ENCODE measurements around the gene MAP4K1.

The MAP4K1 gene

DNA sequence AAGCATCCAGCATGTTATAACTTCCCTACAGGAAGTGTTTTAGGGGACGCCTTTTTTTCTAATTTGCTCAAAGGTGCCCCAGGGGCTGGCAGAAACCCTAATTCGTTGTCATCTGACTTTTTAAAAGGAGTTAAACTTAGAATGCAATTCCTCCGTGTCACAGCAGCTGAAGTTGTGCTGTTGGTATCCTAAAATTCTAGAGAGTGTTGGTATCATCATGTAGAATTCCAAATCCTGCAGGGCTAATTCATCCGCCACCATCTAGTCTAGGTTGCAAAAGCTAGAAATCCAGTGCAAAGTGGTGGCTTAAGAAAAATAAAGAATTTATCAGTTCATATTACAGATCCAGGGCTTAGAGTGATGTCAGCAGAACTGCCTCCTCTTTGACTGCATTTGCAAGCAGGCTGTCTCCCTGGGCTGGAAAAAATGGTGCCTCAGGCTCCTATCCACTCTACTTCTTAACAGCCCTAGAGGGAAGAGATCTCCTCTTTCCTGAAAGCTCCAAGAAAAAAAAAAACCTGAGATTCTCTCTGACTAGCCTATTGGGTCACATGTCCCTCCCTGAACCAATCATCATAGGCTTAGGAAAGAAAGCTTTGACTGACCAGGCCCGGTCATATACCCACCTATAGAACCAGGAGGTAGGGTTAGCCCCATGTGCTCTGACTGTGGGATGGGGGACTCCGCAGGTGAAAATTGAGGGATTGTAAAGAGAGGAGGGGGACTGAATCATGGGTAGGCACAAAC lies 73.0 kb downstream of the MAP4K1 start:
- DNase-seq (ENCODE audit: low read depth): no peak

DNA sequence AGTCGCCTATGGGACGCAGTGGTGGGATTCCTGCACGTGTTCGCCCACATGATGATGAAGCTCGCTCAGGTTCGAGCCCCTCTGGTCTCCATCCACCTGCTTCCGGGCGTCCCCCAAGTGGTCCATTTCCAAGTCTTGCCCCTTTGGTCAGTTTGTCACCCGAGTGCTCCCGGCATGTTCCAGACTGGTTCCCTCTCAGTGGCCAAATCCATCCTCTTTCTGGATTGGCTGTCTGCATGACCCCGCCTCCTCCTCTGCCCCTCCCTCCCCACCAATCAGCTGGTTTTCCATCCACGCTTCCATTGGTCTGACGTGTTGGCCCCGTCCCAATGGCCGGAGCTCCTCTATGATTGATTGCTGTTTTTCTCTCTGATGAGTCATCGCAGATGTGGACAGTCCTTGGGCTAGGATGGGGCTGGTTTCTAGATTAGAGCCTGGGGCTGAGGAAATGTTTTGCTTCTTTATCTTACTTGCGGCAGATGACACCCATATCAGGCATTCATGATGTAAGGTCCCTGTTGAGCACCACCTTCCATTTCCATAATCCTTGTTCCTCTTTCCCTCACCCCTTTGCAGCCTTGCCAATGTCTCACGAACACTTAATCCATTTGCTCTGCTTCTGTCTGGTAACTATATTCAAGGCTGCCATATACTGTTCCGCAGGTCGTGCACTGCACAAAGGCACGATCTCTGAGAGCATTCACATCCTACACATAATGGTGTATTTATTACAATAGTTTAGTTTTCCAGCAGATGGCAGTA lies 73.8 kb downstream of the MAP4K1 start:
- DNase-seq (ENCODE audit: low read depth): no peak

DNA sequence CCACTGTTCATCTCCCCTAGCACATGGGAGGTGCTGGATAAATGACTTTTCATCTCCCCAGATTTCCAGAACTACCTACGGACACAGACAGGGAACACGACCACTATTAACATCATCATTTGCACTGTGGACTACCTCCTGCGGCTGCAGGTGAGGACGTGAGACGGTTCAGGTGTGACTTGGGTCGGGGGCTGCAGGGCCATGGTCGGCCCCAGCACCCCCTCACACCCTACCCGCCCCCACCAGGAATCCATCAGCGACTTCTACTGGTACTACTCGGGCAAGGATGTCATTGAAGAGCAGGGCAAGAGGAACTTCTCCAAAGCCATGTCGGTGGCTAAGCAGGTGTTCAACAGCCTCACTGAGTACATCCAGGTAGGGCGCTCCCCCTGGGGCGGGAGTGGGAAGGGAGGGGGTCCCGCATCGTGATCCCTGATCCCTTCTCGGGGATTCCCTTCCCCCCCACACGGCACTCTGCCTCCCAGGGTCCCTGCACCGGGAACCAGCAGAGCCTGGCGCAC lies 74.4 kb downstream of the MAP4K1 start:
- no peak for DNase-seq (ENCODE audit: low read depth)

DNA sequence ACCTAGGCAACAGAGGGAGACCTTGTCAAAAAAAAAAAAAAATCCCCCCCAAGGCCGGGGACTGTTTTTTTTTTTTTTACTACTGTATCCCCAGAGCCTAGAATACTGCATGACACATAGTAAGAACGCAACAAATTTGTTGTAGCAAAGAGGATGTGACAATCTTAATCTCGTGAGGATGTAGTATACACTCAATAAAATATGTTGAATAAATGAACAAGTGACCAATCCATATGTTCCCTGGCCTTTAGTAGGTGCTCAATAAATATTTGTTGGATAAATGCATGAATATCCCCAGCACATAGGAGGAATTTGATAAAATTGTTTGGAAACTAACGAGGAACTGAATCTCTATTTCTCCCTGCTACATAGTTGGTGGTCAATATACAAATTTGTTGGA lies 75.7 kb downstream of the MAP4K1 start:
- no peak for DNase-seq (ENCODE audit: low read depth)

DNA sequence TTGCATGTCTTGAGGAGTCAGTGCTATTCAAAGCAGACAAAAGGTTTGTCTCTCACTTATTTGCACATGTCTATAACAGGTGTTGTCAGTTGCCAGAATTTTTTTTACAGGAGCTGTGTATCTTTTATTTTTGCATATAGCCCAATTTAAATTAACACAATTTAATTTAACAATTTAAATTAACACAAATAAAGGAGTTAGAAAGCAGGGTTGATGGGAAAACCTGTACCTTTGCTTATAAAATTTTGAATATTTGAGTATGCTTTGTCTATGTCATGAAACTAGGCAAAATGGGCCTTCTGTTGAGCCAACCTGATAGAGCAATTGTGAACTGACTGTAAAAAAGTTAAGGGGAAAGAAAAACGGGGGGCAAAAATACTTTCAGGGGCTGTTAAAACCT lies 78.0 kb downstream of the MAP4K1 start:
- no peak for DNase-seq (ENCODE audit: low read depth)

DNA sequence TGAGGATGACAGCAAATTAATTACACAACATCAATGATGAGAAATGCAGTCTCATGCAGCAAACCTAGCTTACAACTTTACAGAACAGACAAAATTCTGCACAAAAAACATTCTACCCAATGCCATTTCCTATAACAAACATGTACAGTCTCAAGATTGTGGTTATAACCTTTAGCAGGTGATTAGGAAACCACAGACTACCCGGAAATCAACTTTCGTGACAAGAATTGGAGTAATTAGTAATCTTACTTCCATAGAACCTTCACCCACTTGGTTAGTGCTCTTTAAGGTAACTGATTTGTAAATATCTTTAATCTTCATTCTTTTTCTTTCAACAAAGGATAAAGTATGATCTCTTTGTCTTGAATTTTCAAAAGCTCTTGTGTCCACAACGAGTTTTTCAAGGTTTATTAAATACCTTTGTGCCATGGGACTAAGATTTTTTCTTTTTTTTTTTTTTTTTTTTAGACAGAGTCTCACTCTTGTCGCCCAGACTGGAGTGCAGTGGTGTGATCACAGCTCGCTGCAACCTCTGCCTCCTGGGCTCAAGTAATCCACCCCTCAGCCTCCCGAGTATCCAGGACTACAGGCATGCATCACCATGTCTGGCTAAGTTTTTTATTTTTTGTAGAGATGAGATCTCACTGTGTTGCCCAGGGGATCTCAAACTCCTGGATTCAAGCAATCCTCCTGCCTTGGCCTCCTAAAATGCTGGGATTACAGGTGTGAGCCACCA lies 78.8 kb downstream of the MAP4K1 start:
- DNase-seq (ENCODE audit: low read depth): peak; percentile 8

DNA sequence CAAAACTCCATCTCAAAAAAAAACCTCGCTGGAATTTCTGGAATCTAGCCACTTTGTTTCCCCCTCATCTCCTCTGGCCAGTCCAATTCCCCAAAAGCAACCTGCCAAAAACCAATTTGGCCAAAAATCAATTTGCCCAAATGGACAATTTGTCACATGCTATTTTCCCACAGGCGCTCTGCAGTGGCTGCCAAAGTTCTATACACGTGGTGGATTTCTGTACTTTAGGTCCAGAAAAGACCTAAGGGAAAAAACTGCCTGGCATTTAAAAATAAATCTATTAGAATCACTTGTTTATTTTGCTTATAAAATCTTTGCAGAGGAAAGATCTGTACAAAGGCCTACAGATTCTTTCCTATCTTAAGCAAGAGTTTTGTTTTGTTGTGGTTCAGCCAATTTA lies 79.4 kb downstream of the MAP4K1 start:
- DNase-seq (ENCODE audit: low read depth): no peak
